ENCODE data around the gene SEC14L3.
A peak's percentile ranks its signal among the peaks of the same experiment; 100 is the strongest.

- TF ChIP-seq CTCF (IDR thresholded peaks at IDR 0.05 in 2 of 3, conservative IDR thresholded peaks at IDR 0.05 in 1 of 3; ENCODE audit: control insufficient read depth in 2 of 3, extremely low read depth in 1 of 3, insufficient read depth in 1 of 3, low read depth in 3 of 3, low read length in 3 of 3) = peak in 2 of 3 experiments; percentile 17 to 32; a peak in 3 of 6 replicates
- no peak for TF ChIP-seq FOXK2 (IDR thresholded peaks at IDR 0.05)
- TF ChIP-seq ESRRA (IDR thresholded peaks at IDR 0.05; ENCODE audit: low read length) = no peak
- TF ChIP-seq REST (IDR thresholded peaks at IDR 0.05; ENCODE audit: low read depth, low read length) = no peak
- no peak for TF ChIP-seq ZBTB11 (CRISPR knock-in tag; IDR thresholded peaks at IDR 0.05)
- TF ChIP-seq HDAC2 (IDR thresholded peaks at IDR 0.05) = no peak
- TF ChIP-seq PAX5 (IDR thresholded peaks at IDR 0.05; ENCODE audit: borderline replicate concordance, low read depth, low read length) = no peak
- TF ChIP-seq IRF3 (IDR thresholded peaks at IDR 0.05) = no peak
These were observed 36.1 kb downstream of the SEC14L3 start for GRCh38 chr22:30435674-30436126.

Measured in GM12878 (cell line).